Nephron progenitor cell (in vitro differentiated cells): Measurements from ENCODE around the gene PPP1R1A.

Experiments used
- DNase-seq: peaks from one replicate; pipeline ENCODE4 v3.0.0; 2021
- H3K27ac Mint-ChIP-seq: 2 replicates; pipeline ENCODE4 v1.8.0; 2021; ENCODE audit warnings: mild to moderate bottlenecking, moderate library complexity, mixed read lengths
- H3K27me3 Mint-ChIP-seq: 2 replicates; pipeline ENCODE4 v1.8.0; 2021; ENCODE audit warnings: mild to moderate bottlenecking, low read depth, mixed read lengths; ENCODE audit not compliant: poor library complexity
- H3K36me3 Mint-ChIP-seq: 2 replicates; pipeline ENCODE4 v1.8.0; 2021; ENCODE audit warnings: low read depth, mixed read lengths
- H3K4me1 Mint-ChIP-seq: 2 replicates; pipeline ENCODE4 v1.8.0; 2021; ENCODE audit warnings: mixed read lengths
- H3K4me3 Mint-ChIP-seq: 2 replicates; pipeline ENCODE4 v1.8.0; 2021; ENCODE audit warnings: mild to moderate bottlenecking, moderate library complexity, mixed read lengths
- H3K9me3 Mint-ChIP-seq: 2 replicates; pipeline ENCODE4 v1.8.0; 2021; ENCODE audit warnings: mild to moderate bottlenecking, moderate library complexity, mixed read lengths
- CTCF ChIP-seq: fragments of 200-600 bp; sonication (generic); IDR thresholded peaks from 2 replicates; pipeline ENCODE4 v1.5.0; 2021; ENCODE audit warnings: antibody characterized with exemption

The PPP1R1A gene

GRCh38 chr12:54538136-54538700, 50.2 kb downstream of the PPP1R1A start:
- H3K27ac Mint-ChIP-seq, result no peak overlapping the region

GRCh38 chr12:54535474-54535873, 53.0 kb downstream of the PPP1R1A start:
- peaks cover 54% of the 10 kb centered on the region for H3K27me3 Mint-ChIP-seq
- no peak for TF ChIP-seq CTCF
- no peaks in the 10 kb centered on the region for H3K9me3 Mint-ChIP-seq
- no peaks in the 10 kb centered on the region for H3K4me1 Mint-ChIP-seq
- no peak for DNase-seq
- no peak overlapping the region for H3K4me3 Mint-ChIP-seq
- H3K36me3 Mint-ChIP-seq, result no peaks in the 10 kb centered on the region
- H3K27ac Mint-ChIP-seq, result no peak overlapping the region

More at GRCh38 chr12:54538136-54538700, 50.2 kb downstream of the PPP1R1A start:
- no peak for TF ChIP-seq CTCF
- peaks cover 48% of the 10 kb centered on the region for H3K27me3 Mint-ChIP-seq
- H3K4me3 Mint-ChIP-seq, result no peak overlapping the region
- H3K4me1 Mint-ChIP-seq, result peaks cover 4% of the 10 kb centered on the region
- H3K36me3 Mint-ChIP-seq, result no peaks in the 10 kb centered on the region
- no peaks in the 10 kb centered on the region for H3K9me3 Mint-ChIP-seq
- no peak for DNase-seq

GRCh38 chr12:54529581-54529980, 58.9 kb downstream of the PPP1R1A start:
- H3K4me1 Mint-ChIP-seq, result peaks cover 5% of the 10 kb centered on the region
- peaks cover 54% of the 10 kb centered on the region for H3K27me3 Mint-ChIP-seq
- DNase-seq, result no peak
- no peaks in the 10 kb centered on the region for H3K9me3 Mint-ChIP-seq
- no peak overlapping the region for H3K27ac Mint-ChIP-seq
- no peak overlapping the region for H3K4me3 Mint-ChIP-seq
- TF ChIP-seq CTCF, result no peak
- no peaks in the 10 kb centered on the region for H3K36me3 Mint-ChIP-seq
